ENCODE data around the gene ZZZ3.
"Not testable (repeated sequence)": the region's sequence is repeated elsewhere in the genome, so short reads cannot be mapped to it uniquely, and the experiment has no call there.

The ZZZ3 gene

DNA sequence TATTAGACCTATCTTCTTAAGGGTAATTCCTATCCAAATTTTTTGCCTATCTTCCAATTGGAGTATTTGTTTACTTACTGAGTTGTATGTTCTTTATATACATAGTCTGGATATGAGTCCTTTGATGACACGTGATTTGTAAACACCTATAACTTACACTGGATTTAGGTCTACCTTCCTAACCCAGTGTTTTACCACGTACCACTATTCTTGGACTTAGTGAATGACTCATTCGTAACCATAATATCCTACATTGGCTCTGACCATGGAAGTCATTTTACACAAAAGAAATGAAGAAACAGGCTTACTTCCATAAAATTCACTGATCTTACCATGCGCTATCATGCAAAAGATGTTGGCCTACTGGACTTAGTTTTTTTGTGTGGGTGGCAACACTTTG, 23.9 kb upstream of the ZZZ3 start:
- Mint-ChIP-seq H3K27ac (no peak overlapping the region), H3K9me3 (no peaks in the 10 kb centered on the region), H3K36me3 (ENCODE audit: low read depth) (peaks cover 37% of the 10 kb centered on the region)

DNA sequence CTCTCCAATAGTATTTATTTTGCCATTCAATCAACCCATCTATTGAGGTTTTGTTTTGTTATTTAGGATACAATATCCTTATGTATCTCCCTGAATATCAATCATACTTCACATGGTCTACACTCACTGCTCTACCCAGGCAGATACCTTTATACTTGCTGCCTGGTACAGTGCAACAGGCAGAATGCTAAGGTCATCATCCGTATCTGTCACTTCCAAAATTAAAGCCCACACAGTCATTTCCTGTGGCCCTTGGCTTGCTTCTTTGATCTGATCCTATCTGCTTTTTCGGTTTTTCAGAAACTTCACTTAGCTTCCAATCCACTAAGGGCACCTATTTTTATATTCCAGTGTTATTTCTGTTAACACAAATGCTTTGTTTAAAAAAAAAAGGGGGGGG, 22.3 kb upstream of the ZZZ3 start:
- Mint-ChIP-seq H3K36me3 (ENCODE audit: low read depth) (peaks cover 31% of the 10 kb centered on the region), H3K9me3 (peaks cover under 1% of the 10 kb centered on the region), H3K27me3 (ENCODE audit: low read depth, poor library complexity) (no peaks in the 10 kb centered on the region), H3K4me1 (no peaks in the 10 kb centered on the region), H3K27ac (no peak overlapping the region), H3K4me3 (no peak overlapping the region)
- DNase-seq, result no peak
- TF ChIP-seq, protein P1, sequence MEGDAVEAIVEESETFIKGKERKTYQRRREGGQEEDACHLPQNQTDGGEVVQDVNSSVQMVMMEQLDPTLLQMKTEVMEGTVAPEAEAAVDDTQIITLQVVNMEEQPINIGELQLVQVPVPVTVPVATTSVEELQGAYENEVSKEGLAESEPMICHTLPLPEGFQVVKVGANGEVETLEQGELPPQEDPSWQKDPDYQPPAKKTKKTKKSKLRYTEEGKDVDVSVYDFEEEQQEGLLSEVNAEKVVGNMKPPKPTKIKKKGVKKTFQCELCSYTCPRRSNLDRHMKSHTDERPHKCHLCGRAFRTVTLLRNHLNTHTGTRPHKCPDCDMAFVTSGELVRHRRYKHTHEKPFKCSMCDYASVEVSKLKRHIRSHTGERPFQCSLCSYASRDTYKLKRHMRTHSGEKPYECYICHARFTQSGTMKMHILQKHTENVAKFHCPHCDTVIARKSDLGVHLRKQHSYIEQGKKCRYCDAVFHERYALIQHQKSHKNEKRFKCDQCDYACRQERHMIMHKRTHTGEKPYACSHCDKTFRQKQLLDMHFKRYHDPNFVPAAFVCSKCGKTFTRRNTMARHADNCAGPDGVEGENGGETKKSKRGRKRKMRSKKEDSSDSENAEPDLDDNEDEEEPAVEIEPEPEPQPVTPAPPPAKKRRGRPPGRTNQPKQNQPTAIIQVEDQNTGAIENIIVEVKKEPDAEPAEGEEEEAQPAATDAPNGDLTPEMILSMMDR (IDR thresholded peaks at IDR 0.05), result no peak

More for the DNA sequence above, 23.9 kb upstream of the ZZZ3 start:
- no peaks in the 10 kb centered on the region for H3K4me1 Mint-ChIP-seq
- no peak overlapping the region for H3K4me3 Mint-ChIP-seq
- TF ChIP-seq, protein P1 (IDR thresholded peaks at IDR 0.05), result no peak
- DNase-seq, result no peak
- H3K27me3 Mint-ChIP-seq (ENCODE audit: low read depth, poor library complexity), result no peaks in the 10 kb centered on the region

DNA sequence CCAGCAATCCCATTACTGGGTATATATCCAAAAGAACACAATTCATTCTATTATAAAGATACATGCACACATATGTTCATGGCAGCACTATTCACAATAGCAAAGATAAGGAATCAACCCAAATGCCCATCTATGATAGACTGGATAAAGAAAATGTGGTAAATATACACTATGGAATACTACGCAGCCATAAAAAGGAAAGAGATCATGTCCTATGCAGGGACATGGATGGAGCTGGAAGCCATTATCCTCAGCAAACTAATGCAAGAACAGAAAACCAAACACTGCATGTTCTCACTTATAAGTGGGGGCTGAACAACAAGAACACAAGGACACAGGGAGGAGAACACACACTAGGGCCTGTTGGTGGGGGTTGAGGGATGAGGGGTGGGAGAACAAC, 17.2 kb upstream of the ZZZ3 start:
- H3K36me3 Mint-ChIP-seq (ENCODE audit: low read depth), result peaks cover 30% of the 10 kb centered on the region
- not testable (repeated sequence) for H3K27me3 Mint-ChIP-seq (ENCODE audit: low read depth, poor library complexity); H3K9me3 Mint-ChIP-seq; H3K4me3 Mint-ChIP-seq; H3K4me1 Mint-ChIP-seq; H3K27ac Mint-ChIP-seq; DNase-seq

DNA sequence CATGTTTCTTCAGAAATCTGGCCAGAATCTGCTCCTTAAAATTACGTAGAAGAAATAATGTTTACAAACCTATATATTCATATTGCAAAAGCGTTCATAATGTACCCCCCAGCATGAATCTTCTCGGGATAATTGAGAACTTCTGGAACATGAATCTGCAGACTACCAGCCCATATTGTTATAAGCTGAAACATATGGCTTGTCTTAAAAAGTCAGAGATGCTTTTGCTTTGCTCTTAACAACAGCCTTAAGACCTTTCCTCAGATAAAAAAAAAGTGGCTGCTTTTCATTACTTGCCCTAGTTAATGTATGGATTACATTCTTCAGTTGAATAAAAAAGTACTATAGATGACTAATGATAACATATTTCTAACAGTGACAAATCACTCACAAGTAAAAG, 15.0 kb upstream of the ZZZ3 start:
- TF ChIP-seq, protein P1 (IDR thresholded peaks at IDR 0.05), result no peak
- no peaks in the 10 kb centered on the region for H3K27me3 Mint-ChIP-seq (ENCODE audit: low read depth, poor library complexity)
- no peaks in the 10 kb centered on the region for H3K4me1 Mint-ChIP-seq
- peaks cover 3% of the 10 kb centered on the region for H3K9me3 Mint-ChIP-seq
- H3K4me3 Mint-ChIP-seq, result no peak overlapping the region
- H3K36me3 Mint-ChIP-seq (ENCODE audit: low read depth), result peaks cover 45% of the 10 kb centered on the region
- H3K27ac Mint-ChIP-seq, result no peak overlapping the region
- DNase-seq, result no peak

DNA sequence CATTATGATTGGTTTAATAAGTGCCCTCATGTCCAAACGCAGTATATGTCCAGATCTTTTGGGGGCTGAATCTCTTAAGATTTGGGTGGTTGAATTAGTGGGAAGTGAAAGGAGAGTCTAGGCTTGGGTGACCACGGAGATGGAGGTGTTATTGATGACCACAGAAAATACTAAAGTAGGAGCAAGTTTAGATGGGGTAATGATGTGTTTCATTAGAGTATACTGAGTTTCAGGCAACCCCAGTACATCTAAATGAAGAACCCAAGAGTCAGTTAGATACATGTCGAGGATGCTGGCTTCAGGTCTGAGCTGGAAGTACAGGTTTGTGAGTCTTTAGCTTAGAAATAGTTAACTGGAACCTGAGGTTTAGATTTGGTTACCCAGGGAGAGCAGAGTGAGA, 6.5 kb upstream of the ZZZ3 start:
- Mint-ChIP-seq H3K4me3 (no peak overlapping the region), H3K9me3 (no peaks in the 10 kb centered on the region), H3K36me3 (ENCODE audit: low read depth) (peaks cover 33% of the 10 kb centered on the region), H3K27ac (no peak overlapping the region), H3K4me1 (peaks cover 19% of the 10 kb centered on the region), H3K27me3 (ENCODE audit: low read depth, poor library complexity) (no peaks in the 10 kb centered on the region)
- DNase-seq, result no peak
- TF ChIP-seq, protein P1 (IDR thresholded peaks at IDR 0.05), result no peak

DNA sequence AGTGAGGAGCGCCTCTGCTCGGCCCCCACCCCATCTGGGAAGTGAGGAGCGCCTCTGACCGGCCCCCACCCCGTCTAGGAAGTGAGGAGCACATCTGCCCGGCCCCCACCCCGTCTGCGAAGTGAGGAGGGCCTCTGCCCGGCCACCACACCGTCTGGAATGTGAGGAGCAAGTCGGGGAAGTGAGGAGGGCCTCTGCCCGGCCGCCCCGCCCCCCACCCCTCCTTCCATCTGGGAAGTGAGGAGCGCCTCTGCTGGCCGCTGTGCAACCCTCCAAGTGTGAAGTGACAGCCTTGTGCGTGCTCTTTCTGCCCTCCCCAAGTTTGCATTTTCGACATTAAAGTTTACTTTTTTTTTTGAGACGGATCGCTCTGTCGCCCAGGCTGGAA, 5.1 kb upstream of the ZZZ3 start:
- no peaks in the 10 kb centered on the region for H3K9me3 Mint-ChIP-seq
- no peak overlapping the region for H3K27ac Mint-ChIP-seq
- H3K4me3 Mint-ChIP-seq, result peak overlapping the region; percentile 32

More for the DNA sequence above, 5.1 kb upstream of the ZZZ3 start:
- DNase-seq, result peak; percentile 56
- H3K4me1 Mint-ChIP-seq, result peaks cover 24% of the 10 kb centered on the region
- TF ChIP-seq, protein P1 (IDR thresholded peaks at IDR 0.05), result no peak
- H3K36me3 Mint-ChIP-seq (ENCODE audit: low read depth), result peaks cover 23% of the 10 kb centered on the region
- no peaks in the 10 kb centered on the region for H3K27me3 Mint-ChIP-seq (ENCODE audit: low read depth, poor library complexity)

Measured in nephron progenitor cell (in vitro differentiated cells).